H1 (cell line): Measurements from ENCODE around the gene CFAP92. TPM values are rescaled to one million over a fixed set of nuclear protein-coding genes. Genes with fewer than 3 reads are reported as not detected.

Source experiments
- CTCF ChIA-PET: fragments of 300-600 bp; sonication (Branson Sonifier 250); formaldehyde crosslinking; loops from one replicate; lab custom pipeline; 2021; ENCODE audit not compliant: partially characterized antibody; lab: Charles Lee
- POLR2A ChIA-PET: fragments of 300-600 bp; sonication (Branson Sonifier 250); formaldehyde crosslinking; loops from one replicate; lab custom pipeline; 2021; ENCODE audit warnings: inconsistent platforms; ENCODE audit not compliant: partially characterized antibody; lab: Charles Lee
- DNase-seq, 2 experiments: peaks; one replicate each; pipeline versions ENCODE4 v3.0.0 to v3.0.0-alpha.2; 2010 to 2022; ENCODE audit warnings: low spot score in 2 of 2, low read depth in 1 of 2, mixed read lengths in 1 of 2
- FAIRE-seq: peaks from 2 replicates; lab custom pipeline; 2011; peaks lifted over from hg19 to GRCh38; lab: Jason Lieb, UNC
- H2AFZ ChIP-seq: 2 replicates; pipeline ENCODE4 v1.8.1; 2012; ENCODE audit warnings: low read length, inconsistent platforms
- H2AK5ac ChIP-seq: 2 replicates; pipeline ENCODE4 v1.6.1; 2013; ENCODE audit warnings: low read depth, low read length
- H2BK120ac ChIP-seq: replicated peaks from 2 replicates; pipeline ENCODE3; 2013; ENCODE audit warnings: low read depth, low read length, inconsistent platforms
- H2BK12ac ChIP-seq: 2 replicates; pipeline ENCODE4 v1.6.1; 2013; ENCODE audit warnings: low read depth, low read length
- H2BK15ac ChIP-seq: 2 replicates; pipeline ENCODE4 v1.6.1; 2013; ENCODE audit warnings: low read length
- H2BK20ac ChIP-seq: 2 replicates; pipeline ENCODE4 v1.6.1; 2013; ENCODE audit warnings: low read length
- H2BK5ac ChIP-seq: 2 replicates; pipeline ENCODE4 v1.6.1; 2013; ENCODE audit warnings: low read depth, low read length
- H3K14ac ChIP-seq: 2 replicates; pipeline ENCODE4 v1.6.1; 2013; ENCODE audit warnings: inconsistent platforms; ENCODE audit not compliant: insufficient read length
- H3K18ac ChIP-seq: 2 replicates; pipeline ENCODE4 v1.6.1; 2013; ENCODE audit warnings: low read length; ENCODE audit errors: extremely low read depth
- H3K23ac ChIP-seq: 2 replicates; pipeline ENCODE4 v1.6.1; 2013; ENCODE audit warnings: inconsistent platforms; ENCODE audit not compliant: insufficient read length
- H3K23me2 ChIP-seq: 2 replicates; pipeline ENCODE4 v1.6.1; 2013; ENCODE audit warnings: low read depth, low read length
- H3K27ac ChIP-seq: 2 replicates; pipeline ENCODE4 v1.6.1; 2011; ENCODE audit warnings: low read depth, low read length, inconsistent platforms
- H3K27me3 ChIP-seq, 4 experiments: replicated peaks in 1 of 4; 1 replicate in 1 of 4; 2 replicates in 3 of 4; pipeline versions ENCODE4 v1.6.1 to v1.8.1; 2011 to 2013; ENCODE audit warnings: low read length in 3 of 4, mild to moderate bottlenecking in 3 of 4, inconsistent platforms in 2 of 4, mixed read lengths in 2 of 4, moderate library complexity in 1 of 4; ENCODE audit not compliant: control insufficient read depth in 3 of 4, insufficient read depth in 3 of 4; ENCODE audit errors: extremely low read depth in 1 of 4
- H3K36me3 ChIP-seq, 4 experiments: 2 replicates each; pipeline versions ENCODE4 v1.6.1 to v1.8.1; 2011 to 2013; ENCODE audit warnings: mild to moderate bottlenecking in 4 of 4, low read length in 3 of 4, moderate library complexity in 2 of 4, control low read depth in 1 of 4, inconsistent platforms in 1 of 4; ENCODE audit not compliant: insufficient read depth in 4 of 4, control insufficient read depth in 2 of 4
- H3K4ac ChIP-seq: replicated peaks from 2 replicates; pipeline ENCODE3; 2013; ENCODE audit warnings: low read length, low read depth, mixed read lengths, inconsistent platforms; ENCODE audit not compliant: insufficient read length
- H3K4me1 ChIP-seq, 4 experiments: replicated peaks in 1 of 4; 1 replicate in 1 of 4; 2 replicates in 3 of 4; pipeline versions ENCODE4 v1.6.1 to v1.8.1; 2011 to 2013; ENCODE audit warnings: low read length in 3 of 4, inconsistent platforms in 2 of 4, mixed read lengths in 1 of 4; ENCODE audit not compliant: insufficient read depth in 4 of 4, control insufficient read depth in 3 of 4
- H3K4me2 ChIP-seq, 2 experiments: 2 replicates each; pipeline versions ENCODE4 v1.6.1 to v1.8.1; 2011 to 2013; ENCODE audit warnings: low read depth in 2 of 2, low read length in 2 of 2, control low read depth in 1 of 2, inconsistent platforms in 1 of 2, mild to moderate bottlenecking in 1 of 2; ENCODE audit not compliant: insufficient read depth in 1 of 2
- H3K4me3 ChIP-seq, 4 experiments: fragments of 200-600, 300-600 bp in 1 of 4; sonication (generic), shearing (Covaris generic), sonication (Bioruptor Twin) in 1 of 4; 2 replicates each; pipeline versions ENCODE4 v1.5.1 to v1.8.1; 2011 to 2016; ENCODE audit warnings: low read length in 4 of 4, low read depth in 3 of 4, control low read depth in 2 of 4, inconsistent platforms in 2 of 4, mild to moderate bottlenecking in 2 of 4, mixed read lengths in 1 of 4, moderate library complexity in 1 of 4; ENCODE audit not compliant: insufficient read depth in 2 of 4; ENCODE audit errors: extremely low read depth in 1 of 4
- H3K56ac ChIP-seq: replicated peaks from 2 replicates; pipeline ENCODE3; 2013; ENCODE audit warnings: low read depth, mild to moderate bottlenecking, mixed read lengths, low read length, inconsistent platforms; ENCODE audit not compliant: insufficient read length
- H3K79me1 ChIP-seq: 2 replicates; pipeline ENCODE4 v1.6.1; 2013; ENCODE audit warnings: low read depth, low read length, control low read depth
- H3K79me2 ChIP-seq, 2 experiments: 2 replicates each; pipeline versions ENCODE4 v1.6.1 to v1.8.1; 2012 to 2013; ENCODE audit warnings: low read length in 2 of 2, mild to moderate bottlenecking in 2 of 2, inconsistent platforms in 1 of 2; ENCODE audit not compliant: insufficient read depth in 2 of 2, control insufficient read depth in 1 of 2
- H3K9ac ChIP-seq, 4 experiments: replicated peaks in 1 of 4; 1 replicate in 1 of 4; 2 replicates in 3 of 4; pipeline versions ENCODE4 v1.6.1 to v1.8.1; 2011 to 2013; ENCODE audit warnings: low read depth in 3 of 4, low read length in 3 of 4, control low read depth in 2 of 4, mild to moderate bottlenecking in 2 of 4, moderate library complexity in 2 of 4, inconsistent platforms in 1 of 4; ENCODE audit errors: extremely low read depth in 1 of 4
- H3K9me3 ChIP-seq, 2 experiments: 2 replicates each; pipeline versions ENCODE4 v1.6.1 to v1.8.1; 2012 to 2013; ENCODE audit warnings: mild to moderate bottlenecking in 2 of 2, moderate library complexity in 2 of 2, control low read depth in 1 of 2, inconsistent platforms in 1 of 2, low read depth in 1 of 2, low read length in 1 of 2, mixed read lengths in 1 of 2; ENCODE audit not compliant: insufficient read depth in 2 of 2
- H4K20me1 ChIP-seq, 2 experiments: replicated peaks in 1 of 2; 2 replicates each; pipeline versions ENCODE3 to v1.8.1; 2011 to 2013; ENCODE audit warnings: inconsistent platforms in 2 of 2, low read length in 2 of 2, mild to moderate bottlenecking in 1 of 2; ENCODE audit not compliant: insufficient read depth in 2 of 2, control insufficient read depth in 1 of 2
- H4K5ac ChIP-seq: 2 replicates; pipeline ENCODE4 v1.6.1; 2013; ENCODE audit warnings: low read length, low read depth, mixed read lengths, inconsistent platforms; ENCODE audit not compliant: insufficient read length
- H4K8ac ChIP-seq: 2 replicates; pipeline ENCODE4 v1.8.0; 2013; ENCODE audit warnings: mild to moderate bottlenecking, moderate library complexity, low read length, inconsistent platforms; ENCODE audit not compliant: insufficient read depth; ENCODE audit errors: extremely low read depth
- H4K91ac ChIP-seq: replicated peaks from 2 replicates; pipeline ENCODE3; 2013; ENCODE audit warnings: low read length, mixed read lengths, inconsistent platforms; ENCODE audit not compliant: insufficient read length
- ATF3 ChIP-seq: IDR thresholded peaks from 2 replicates; pipeline ENCODE4 v1.6.1; 2011; ENCODE audit warnings: low read depth, mild to moderate bottlenecking, low read length; ENCODE audit not compliant: insufficient read depth
- BACH1 ChIP-seq: IDR thresholded peaks from 2 replicates; pipeline ENCODE4 v1.6.1; 2012; ENCODE audit warnings: low read length, improper control_type of control experiment
- CBX5 ChIP-seq: fragments of 300-800, 300-1000 bp; sonication (generic); IDR thresholded peaks from 2 replicates; pipeline ENCODE4 v1.7.1; 2016; ENCODE audit warnings: antibody characterized with exemption, low read length, low read depth
- FOSL1 ChIP-seq: IDR thresholded peaks from 2 replicates; pipeline ENCODE4 v1.6.1; 2011; ENCODE audit warnings: mild to moderate bottlenecking, low read depth, low read length, moderate library complexity; ENCODE audit not compliant: insufficient read depth
- HDAC6 ChIP-seq: IDR thresholded peaks from one replicate; pipeline ENCODE4 v1.7.1; 2012; ENCODE audit warnings: low read depth, mild to moderate bottlenecking, inconsistent platforms, low read length, moderate library complexity
- JUND ChIP-seq: IDR thresholded peaks from 2 replicates; pipeline ENCODE4 v1.6.1; 2011; ENCODE audit warnings: mild to moderate bottlenecking, improper control_type of control experiment, low read length
- KDM4A ChIP-seq: IDR thresholded peaks from one replicate; pipeline ENCODE4 v1.7.1; 2012; ENCODE audit warnings: low read depth, mild to moderate bottlenecking, moderate library complexity, low read length, inconsistent platforms; ENCODE audit not compliant: severe bottlenecking
- NRF1 ChIP-seq: IDR thresholded peaks from 2 replicates; pipeline ENCODE4 v1.6.1; 2011; ENCODE audit warnings: mild to moderate bottlenecking, low read depth, low read length, improper control_type of control experiment
- POLR2A ChIP-seq, 2 experiments: IDR thresholded peaks; 1 replicate in 1 of 2; 2 replicates in 1 of 2; pipeline ENCODE4 v1.6.1; 2011; ENCODE audit warnings: low read depth in 2 of 2, low read length in 2 of 2, mild to moderate bottlenecking in 2 of 2; ENCODE audit errors: control extremely low read depth in 1 of 2
- RXRA ChIP-seq: IDR thresholded peaks from 2 replicates; pipeline ENCODE4 v1.6.1; 2011; ENCODE audit warnings: low read depth, mild to moderate bottlenecking, low read length, moderate library complexity; ENCODE audit not compliant: insufficient read depth
- SIRT6 ChIP-seq: IDR thresholded peaks from one replicate; pipeline ENCODE4 v1.7.1; 2012; ENCODE audit warnings: low read length, inconsistent platforms
- SP2 ChIP-seq: IDR thresholded peaks from 2 replicates; pipeline ENCODE4 v1.6.1; 2012; ENCODE audit warnings: mild to moderate bottlenecking, low read length, inconsistent platforms
- TBP ChIP-seq: IDR thresholded peaks from 2 replicates; pipeline ENCODE4 v1.6.1; 2011; ENCODE audit warnings: low read depth, low read length, improper control_type of control experiment
- YY1 ChIP-seq: IDR thresholded peaks from 2 replicates; pipeline ENCODE4 v1.6.1; 2011; ENCODE audit warnings: low read depth, mild to moderate bottlenecking, low read length
- WGBS, 2 experiments: shearing (Covaris generic) in 1 of 2; methylation state at CpG; one replicate each; pipeline versions ENCODE4 v1.1.6 to v1.1.7; 2013 to 2015; ENCODE audit warnings: low lambda C conversion rate in 2 of 2, mixed read lengths in 2 of 2, inconsistent platforms in 1 of 2, low coverage in 1 of 2, missing lambda C conversion rate in 1 of 2; ENCODE audit not compliant: insufficient replicate concordance in 2 of 2, insufficient coverage in 1 of 2, insufficient read length in 1 of 2; ENCODE audit errors: extremely low coverage in 1 of 2, missing lambda C conversion rate in 1 of 2; 5-methylcytosine and 5-hydroxymethylcytosine counted together
- polyA plus RNA-seq, 7 experiments: library from polyadenylated mRNA; depleted of rRNA in 3 of 7; stranded (reverse) in 5 of 7; unstranded in 2 of 7; fragments of >200 nt in 5 of 7; fragments of 200-250 nt in 2 of 7; gene quantifications; 1 replicate in 5 of 7; 2 replicates in 1 of 7; 4 replicates in 1 of 7; pipeline versions ENCODE4 v1.2.1 to v1.2.3, GENCODE V29; 2011 to 2013; ENCODE audit warnings: missing spikeins in 2 of 7, mixed read lengths in 2 of 7
- total RNA-seq: library from RNA; stranded (reverse); fragmentation: NEBNext Ultra II Directional; extraction: Animal tissue kit (Norgen Biotek cat#: 25700); gene quantifications from 2 replicates; pipeline ENCODE4 v1.2.1, GENCODE V29; 2021

The CFAP92 gene
- total and polyA plus RNA-seq, 2 of the 8 experiments (the other 6 are each of a cell fraction or from before 2014, with no cell fraction given): 0.77 to 2.0 TPM

DNA sequence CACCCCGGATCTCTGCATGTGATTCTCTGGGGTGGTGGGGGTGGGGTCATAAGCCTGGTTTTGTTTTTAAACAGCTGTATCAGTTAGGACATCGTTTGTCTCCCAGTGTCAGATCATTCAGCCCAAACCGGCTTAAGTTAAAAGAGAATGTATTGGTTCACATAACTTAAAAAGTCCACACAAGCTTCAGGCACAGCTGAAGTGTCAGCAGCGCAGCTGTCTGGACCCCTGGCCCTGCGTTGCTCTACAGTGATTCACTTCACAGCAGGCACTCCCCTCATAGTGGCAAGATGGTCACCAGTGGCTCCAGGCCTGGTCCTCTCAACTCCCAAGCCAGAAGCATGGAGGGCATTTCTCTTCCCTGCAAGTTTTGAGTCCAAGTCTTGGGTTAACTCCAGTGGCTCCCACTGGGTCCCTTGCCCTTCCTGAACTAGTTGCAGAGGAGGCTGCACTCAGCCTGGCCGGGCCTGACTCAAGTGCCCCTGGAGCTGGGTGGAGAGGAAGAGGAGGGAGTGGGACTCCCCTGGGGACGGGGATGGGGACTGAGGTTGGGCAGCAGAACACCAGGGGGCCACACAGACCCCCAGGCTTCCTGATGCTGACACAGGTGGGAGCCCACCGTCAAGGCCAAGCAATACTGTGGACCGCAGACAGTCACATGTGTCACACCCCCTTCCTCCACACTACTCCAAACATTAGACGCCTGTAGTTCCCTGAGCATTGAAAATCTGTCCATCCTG, 37.8 kb upstream of the CFAP92 start:
- peaks cover 0 to 2% (median 0%) of the 10 kb centered on the region in 4 experiments; a peak in 3 of 7 replicates for H3K4me1 ChIP-seq
- no peak for DNase-seq
- no peak overlapping the region for H4K5ac ChIP-seq
- no peaks in the 10 kb centered on the region for H3K9me3 ChIP-seq
- H3K4me3 ChIP-seq: no peak overlapping the region
- no peak overlapping the region for H2AFZ ChIP-seq
- H3K18ac ChIP-seq: no peak overlapping the region
- no peaks in the 10 kb centered on the region for H3K79me1 ChIP-seq
- WGBS, 2 experiments: 94% methylated on average over 10 of the region's 10 CpGs; no CpG with 5 or more reads in 1 of the 2 experiments
- H3K4ac ChIP-seq: no peak overlapping the region
- H3K14ac ChIP-seq: no peak overlapping the region
- H2BK20ac ChIP-seq: no peak overlapping the region
- ChIA-PET POLR2A (no interaction called here), CTCF (interaction anchor here (0.7 to 5.7 kb wide), 6 partner anchors 8 to 61 kb away, joined by 3 to 28 read pairs (median 5); no protein-coding TSS in a partner anchor)
- H3K56ac ChIP-seq: no peak overlapping the region
- no peak overlapping the region for H2BK5ac ChIP-seq
- H2BK12ac ChIP-seq: no peak overlapping the region
- no peak overlapping the region for H3K4me2 ChIP-seq
- no peak for FAIRE-seq
- no peak overlapping the region for H2BK120ac ChIP-seq
- no peak overlapping the region for H3K9ac ChIP-seq
- H3K23me2 ChIP-seq: no peaks in the 10 kb centered on the region; the same call in 1 of the 2 replicates
- H2AK5ac ChIP-seq: no peak overlapping the region
- peaks cover 1 to 6% (median 4%) of the 10 kb centered on the region in 4 experiments for H3K27me3 ChIP-seq
- no peaks in the 10 kb centered on the region for H3K79me2 ChIP-seq
- no peak overlapping the region for H3K27ac ChIP-seq
- no peak overlapping the region for H3K23ac ChIP-seq
- no peaks in the 10 kb centered on the region for H4K20me1 ChIP-seq
- H2BK15ac ChIP-seq: no peak overlapping the region
- no peak overlapping the region for H4K91ac ChIP-seq
- no peaks in the 10 kb centered on the region for H3K36me3 ChIP-seq
- peak overlapping the region; percentile 68; the same call in 1 of the 2 replicates for H4K8ac ChIP-seq
- no peak for TF ChIP-seq KDM4A
- no peak for TF ChIP-seq BACH1
- no peak for TF ChIP-seq NRF1
- TF ChIP-seq YY1: no peak
- no peak for TF ChIP-seq ATF3
- TF ChIP-seq RXRA: no peak
- no peak for TF ChIP-seq CBX5
- no peak for TF ChIP-seq HDAC6
- TF ChIP-seq TBP: no peak
- no peak for TF ChIP-seq SIRT6
- no peak for TF ChIP-seq POLR2A (IDR thresholded peaks at IDR 0.05; ENCODE audit: control extremely low read depth in 1 of 2, low read depth in 2 of 2, low read length in 2 of 2)
- no peak for TF ChIP-seq JUND
- no peak for TF ChIP-seq SP2
- no peak for TF ChIP-seq FOSL1
